Right lobe of liver (tissue), 6 donors: Measurements from ENCODE around the gene INPP5D. TPM values are rescaled to one million over a fixed set of nuclear protein-coding genes. Genes with fewer than 3 reads are reported as not detected.

Experiments used
- ATAC-seq, 4 donors: fragments of 200-7000 bp; cut with Tn5 transposase; one replicate each; pipeline ENCODE4 v1.9.1; 2020; ENCODE audit warnings: mild to moderate bottlenecking in 4 of 4, moderate library complexity in 4 of 4
- DNase-seq, 3 donors: peaks; one replicate each; pipeline ENCODE4 v3.0.0-alpha.2; 2020
- H3K27ac ChIP-seq, 3 donors: fragments of 200-600 bp; one replicate each; pipeline ENCODE4 v1.8.0; 2022
- H3K27me3 ChIP-seq, 2 donors: fragments of 200-600 bp; one replicate each; pipeline ENCODE4 v1.8.0; 2022
- H3K36me3 ChIP-seq, 4 donors: fragments of 200-600 bp; sonication (generic) in 1 of 4; one replicate each; pipeline versions ENCODE4 v1.5.1 to v1.8.0; 2017 to 2022; ENCODE audit warnings: control low read depth in 1 of 4
- H3K4me1 ChIP-seq, 4 donors: fragments of 200-600 bp; sonication (generic) in 1 of 4; one replicate each; pipeline versions ENCODE4 v1.5.1 to v1.8.0; 2017 to 2022; ENCODE audit warnings: control low read depth in 1 of 4
- H3K4me3 ChIP-seq, 3 donors: fragments of 200-600 bp; one replicate each; pipeline ENCODE4 v1.8.0; 2022
- H3K9me3 ChIP-seq, 4 donors: fragments of 200-600 bp; sonication (generic) in 1 of 4; one replicate each; pipeline versions ENCODE4 v1.5.1 to v1.8.0; 2017 to 2022; ENCODE audit warnings: control low read depth in 1 of 4
- POLR2A ChIP-seq: fragments of 450-650 bp; IDR thresholded peaks from one replicate; pipeline ENCODE4 v1.6.1; 2017; ENCODE audit warnings: antibody characterized with exemption, mild to moderate bottlenecking
- WGBS: methylation state at CpG from one replicate; pipeline ENCODE4 v1.1.6; 2018; ENCODE audit warnings: low coverage, low lambda C conversion rate; ENCODE audit not compliant: insufficient coverage; ENCODE audit errors: missing lambda C conversion rate; 5-methylcytosine and 5-hydroxymethylcytosine counted together
- intact Hi-C, 2 donors: fragments of 100-400 bp; cut with DNase I; formaldehyde crosslinking; loops; one replicate each; pipeline versions ENCODE4 v1.11.2 to v1.14.1; 2022
- total RNA-seq, 6 experiments: library from RNA; depleted of rRNA in 2 of 6; stranded (reverse); fragments of >200 nt in 2 of 6; fragmentation: NEBNext Ultra II Directional in 3 of 6; extraction: Animal tissue kit (Norgen Biotek cat#: 25700) in 3 of 6; gene quantifications; one replicate each; pipeline versions ENCODE4 v1.1.0 to v1.2.4, GENCODE V29; 2016 to 2023
- TF ChIP-seq, protein P1 (sequence below), 4 donors: fragments of 200-600 bp in 3 of 4; fragments of 450-650 bp in 1 of 4; IDR thresholded peaks; one replicate each; pipeline versions ENCODE4 v1.5.1 to v1.8.0; 2016 to 2022; ENCODE audit warnings: antibody characterized with exemption in 4 of 4, mild to moderate bottlenecking in 2 of 4
- donor health status: DM: no; HTN: yes; CAD: no.
- donor health status: DM: no; HTN: no; CAD: no.
- donor health status: DM: no; HTN: no; CAD: no.
- donor health status: DM: no; HTN: yes; CAD: no.
- donor health status: DM: no; HTN: yes; CAD: no.

The INPP5D gene
- total RNA-seq, 6 experiments from 2014 or later: 3.5 to 8.1 (median 5.5) TPM

DNA sequence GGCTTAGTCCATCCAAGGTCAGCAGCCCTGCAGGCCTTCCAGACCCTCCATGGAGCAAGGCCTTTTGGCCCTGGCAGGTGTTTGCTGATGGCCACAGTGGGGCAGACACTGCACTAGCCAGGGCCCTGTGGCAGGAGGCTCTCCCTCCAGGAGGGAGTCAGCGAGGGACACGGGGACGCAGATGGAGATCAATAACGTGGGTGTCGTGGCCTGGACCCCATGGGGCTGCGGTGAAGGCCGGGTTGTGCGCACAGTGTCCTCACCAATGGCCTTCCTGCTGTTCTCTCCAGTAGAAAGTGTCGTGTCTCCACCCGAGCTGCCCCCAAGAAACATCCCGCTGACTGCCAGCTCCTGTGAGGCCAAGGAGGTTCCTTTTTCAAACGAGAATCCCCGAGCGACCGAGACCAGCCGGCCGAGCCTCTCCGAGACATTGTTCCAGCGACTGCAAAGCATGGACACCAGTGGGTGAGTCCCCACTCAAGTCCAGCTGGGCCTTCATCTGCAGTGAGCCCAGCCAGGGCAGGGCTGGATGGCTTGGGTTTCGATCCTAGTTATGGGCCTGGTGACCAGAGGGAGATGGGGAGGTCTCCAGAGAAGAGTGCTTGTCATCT lies 65.4 kb downstream of the INPP5D start:
- ATAC-seq (peak in 1 of 4 donors; percentile 16), DNase-seq (no peak)
- Histone ChIP-seq H3K27me3 (no peaks in the 10 kb centered on the region), H3K36me3 (no peaks in the 10 kb centered on the region), H3K9me3 (no peaks in the 10 kb centered on the region), H3K27ac (no peak overlapping the region), H3K4me1 (no peaks in the 10 kb centered on the region), H3K4me3 (no peak overlapping the region)
- WGBS: 60% methylated on average over 1 of the region's 20 CpGs
- intact Hi-C loops: no loop called here
- TF ChIP-seq POLR2A: no peak
- TF ChIP-seq, protein P1, sequence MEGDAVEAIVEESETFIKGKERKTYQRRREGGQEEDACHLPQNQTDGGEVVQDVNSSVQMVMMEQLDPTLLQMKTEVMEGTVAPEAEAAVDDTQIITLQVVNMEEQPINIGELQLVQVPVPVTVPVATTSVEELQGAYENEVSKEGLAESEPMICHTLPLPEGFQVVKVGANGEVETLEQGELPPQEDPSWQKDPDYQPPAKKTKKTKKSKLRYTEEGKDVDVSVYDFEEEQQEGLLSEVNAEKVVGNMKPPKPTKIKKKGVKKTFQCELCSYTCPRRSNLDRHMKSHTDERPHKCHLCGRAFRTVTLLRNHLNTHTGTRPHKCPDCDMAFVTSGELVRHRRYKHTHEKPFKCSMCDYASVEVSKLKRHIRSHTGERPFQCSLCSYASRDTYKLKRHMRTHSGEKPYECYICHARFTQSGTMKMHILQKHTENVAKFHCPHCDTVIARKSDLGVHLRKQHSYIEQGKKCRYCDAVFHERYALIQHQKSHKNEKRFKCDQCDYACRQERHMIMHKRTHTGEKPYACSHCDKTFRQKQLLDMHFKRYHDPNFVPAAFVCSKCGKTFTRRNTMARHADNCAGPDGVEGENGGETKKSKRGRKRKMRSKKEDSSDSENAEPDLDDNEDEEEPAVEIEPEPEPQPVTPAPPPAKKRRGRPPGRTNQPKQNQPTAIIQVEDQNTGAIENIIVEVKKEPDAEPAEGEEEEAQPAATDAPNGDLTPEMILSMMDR (IDR thresholded peaks at IDR 0.05): no peak

DNA sequence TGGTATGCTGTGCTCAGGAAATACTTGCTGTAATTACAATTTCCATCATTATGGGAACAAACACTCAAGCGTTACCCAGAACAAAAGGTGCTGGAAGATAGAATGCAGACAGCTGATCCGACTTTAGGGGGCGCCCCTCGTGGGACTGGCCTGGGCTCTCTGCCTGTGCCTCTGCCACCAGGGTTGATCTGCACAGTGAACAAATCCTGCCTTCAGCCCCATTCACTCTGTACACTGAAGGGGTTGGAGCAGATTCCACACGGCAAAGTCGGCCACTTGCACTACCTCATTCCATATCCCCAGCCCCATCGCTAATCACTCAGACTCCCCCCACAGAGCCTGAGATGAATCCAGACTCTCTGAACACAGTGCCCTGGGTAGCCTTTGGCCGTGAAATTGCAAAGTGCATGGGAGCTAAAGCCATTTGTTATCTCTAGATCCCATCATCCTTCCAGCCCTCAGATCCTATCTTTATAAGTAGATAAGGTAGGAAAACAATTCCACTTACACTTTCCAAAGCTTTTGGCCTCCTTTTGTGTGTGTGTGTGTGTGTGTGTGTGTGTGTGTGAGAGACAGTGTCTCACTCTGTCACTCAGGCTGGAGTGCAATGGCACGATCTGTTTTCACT lies 69.3 kb downstream of the INPP5D start:
- H3K27ac ChIP-seq: no peak overlapping the region
- no peak for TF ChIP-seq POLR2A
- TF ChIP-seq, protein P1 (IDR thresholded peaks at IDR 0.05): no peak
- DNase-seq (no peak), ATAC-seq (no peak)
- no peaks in the 10 kb centered on the region for H3K9me3 ChIP-seq
- H3K4me1 ChIP-seq: no peaks in the 10 kb centered on the region
- 57% methylated on average over 3 of the region's 9 CpGs for WGBS
- H3K27me3 ChIP-seq: no peaks in the 10 kb centered on the region
- H3K4me3 ChIP-seq: no peak overlapping the region
- peaks cover 0 to 6% (median 0%) of the 10 kb centered on the region in 4 donors for H3K36me3 ChIP-seq
- intact Hi-C loops: no loop called here

DNA sequence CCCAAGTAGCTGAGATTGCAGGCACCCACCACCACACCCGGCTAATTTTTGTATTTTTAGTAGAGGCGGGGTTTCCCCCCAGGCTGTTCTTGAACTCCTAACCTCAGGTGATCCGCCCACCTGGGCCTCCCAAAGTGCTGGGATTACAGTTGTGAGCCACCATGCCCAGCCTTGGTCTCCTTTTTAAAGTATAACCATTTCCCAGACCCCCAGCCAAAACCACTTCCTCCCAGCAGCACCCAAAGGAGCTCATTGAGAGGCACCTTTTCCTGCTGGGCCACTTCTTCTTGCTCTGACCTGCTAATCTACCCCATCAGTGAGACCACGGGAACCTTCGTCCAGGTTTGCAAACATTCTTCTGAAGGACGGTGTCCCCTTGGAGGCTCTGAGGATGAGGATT lies 69.9 kb downstream of the INPP5D start:
- intact Hi-C loops: no loop called here
- no peak overlapping the region for H3K4me3 ChIP-seq
- H3K4me1 ChIP-seq: no peaks in the 10 kb centered on the region
- H3K27me3 ChIP-seq: no peaks in the 10 kb centered on the region
- TF ChIP-seq POLR2A: no peak
- TF ChIP-seq, protein P1 (IDR thresholded peaks at IDR 0.05): no peak
- peaks cover 0 to 6% (median 0%) of the 10 kb centered on the region in 4 donors for H3K36me3 ChIP-seq
- ATAC-seq (no peak), DNase-seq (no peak)
- H3K9me3 ChIP-seq: no peaks in the 10 kb centered on the region
- 59% methylated on average over 3 of the region's 6 CpGs for WGBS
- no peak overlapping the region for H3K27ac ChIP-seq

DNA sequence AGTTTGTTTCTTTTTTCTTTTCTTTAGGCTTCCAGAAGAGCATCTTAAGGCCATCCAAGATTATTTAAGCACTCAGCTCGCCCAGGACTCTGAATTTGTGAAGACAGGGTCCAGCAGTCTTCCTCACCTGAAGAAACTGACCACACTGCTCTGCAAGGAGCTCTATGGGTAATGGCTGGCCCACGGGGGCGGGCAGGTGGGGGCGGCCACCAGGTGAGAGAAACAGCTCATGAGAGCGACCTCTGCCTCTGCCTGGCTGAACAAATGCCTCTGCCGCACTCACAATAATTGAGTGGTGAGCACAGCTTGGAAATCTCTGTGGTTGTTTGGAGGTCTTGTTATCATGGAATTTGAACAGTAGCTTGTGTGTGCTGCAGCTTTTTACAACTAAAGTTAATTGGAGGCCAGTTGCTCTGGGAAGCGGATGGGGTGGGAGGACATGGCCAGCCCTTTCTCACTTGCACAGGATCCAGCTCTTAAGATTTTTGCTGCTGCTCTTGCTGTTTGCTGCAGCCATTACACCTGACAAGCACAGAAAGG lies 70.4 kb downstream of the INPP5D start:
- H3K4me3 ChIP-seq: no peak overlapping the region
- H3K4me1 ChIP-seq: no peaks in the 10 kb centered on the region
- intact Hi-C loops: no loop called here
- DNase-seq: no peak
- ATAC-seq: no peak
- H3K9me3 ChIP-seq: no peaks in the 10 kb centered on the region
- no peak overlapping the region for H3K27ac ChIP-seq
- no peaks in the 10 kb centered on the region for H3K27me3 ChIP-seq
- 44% methylated on average over 3 of the region's 7 CpGs for WGBS
- TF ChIP-seq POLR2A: no peak
- peaks cover 0 to 6% (median 0%) of the 10 kb centered on the region in 4 donors for H3K36me3 ChIP-seq
